ENCODE data around the gene PEAR1. TPM values are rescaled to one million over a fixed set of nuclear protein-coding genes. Genes with fewer than 3 reads are reported as not detected.

The PEAR1 gene
- total and polyA plus RNA-seq, 2 of the 8 experiments (the other 6 are each of a cell fraction or from before 2014, with no cell fraction given), result 0.63 to 0.71 TPM

GRCh38 chr1:156875341-156875615, 18.2 kb upstream of the PEAR1 start:
- H4K91ac ChIP-seq (replicated peaks; ENCODE audit: insufficient read length, low read length), result no peak overlapping the region
- H3K79me2 ChIP-seq (ENCODE audit: control insufficient read depth in 1 of 2, insufficient read depth in 2 of 2, low read length in 2 of 2), result no peaks in the 10 kb centered on the region
- TF ChIP-seq ATF2 (IDR thresholded peaks at IDR 0.05; ENCODE audit: low read length), result no peak
- TF ChIP-seq CBX8 (IDR thresholded peaks at IDR 0.05; ENCODE audit: borderline replicate concordance, low read depth, low read length), result no peak
- TF ChIP-seq TEAD4 (IDR thresholded peaks at IDR 0.05; ENCODE audit: low read depth, low read length), result no peak
- TF ChIP-seq NANOG (IDR thresholded peaks at IDR 0.05; ENCODE audit: insufficient read depth, low read depth, low read length, poor library complexity, severe bottlenecking), result no peak
- no peak for TF ChIP-seq SIN3A (conservative IDR thresholded peaks at IDR 0.05 in 1 of 2, IDR thresholded peaks at IDR 0.05 in 1 of 2; ENCODE audit: low read depth in 1 of 2, low read length in 2 of 2)
- ChIA-PET CTCF (ENCODE audit: partially characterized antibody) (interaction anchor here (0.7 to 31.4 kb wide), 11 partner anchors 14 to 185 kb away, joined by 3 to 719 read pairs (median 11); partner anchors contain the start of genes INSRR, NTRK1 and PEAR1), POLR2A (ENCODE audit: partially characterized antibody) (interaction anchor here (1.2 to 2.1 kb wide), 3 partner anchors 12 to 109 kb away, joined by 4 to 7 read pairs (median 5); partner anchors contain the start of genes NTRK1 and PRCC)
- H2BK12ac ChIP-seq (ENCODE audit: low read depth, low read length), result no peak overlapping the region
- no peak overlapping the region for H2AK5ac ChIP-seq (ENCODE audit: low read depth, low read length)
- H3K56ac ChIP-seq (replicated peaks; ENCODE audit: insufficient read length, low read depth, low read length), result no peak overlapping the region
- 0 out of 2 replicates have a peak overlapping the region, but pooled peaks have one; percentile 48 for H2BK20ac ChIP-seq (ENCODE audit: low read length)
- 89% methylated on average over 3 of the region's 5 CpGs; no CpG with 5 or more reads in 1 of the 2 experiments for whole genome bisulfite sequencing, 2 experiments (ENCODE audit: extremely low coverage in 1 of 2, insufficient coverage in 1 of 2, insufficient read length in 1 of 2, insufficient replicate concordance in 2 of 2, low coverage in 1 of 2, low lambda C conversion rate in 2 of 2, missing lambda C conversion rate in 1 of 2)
- no peak overlapping the region for H3K4ac ChIP-seq (replicated peaks; ENCODE audit: insufficient read length, low read depth, low read length)
- peaks cover 0 to 3% of the 10 kb centered on the region in 2 experiments for H4K20me1 ChIP-seq (replicated peaks in 1 of 2; ENCODE audit: control insufficient read depth in 1 of 2, insufficient read depth in 2 of 2, low read length in 2 of 2)
- no peaks in the 10 kb centered on the region for H3K36me3 ChIP-seq (ENCODE audit: control insufficient read depth in 2 of 4, insufficient read depth in 4 of 4, low read length in 3 of 4)
- H2AFZ ChIP-seq (ENCODE audit: low read length), result no peak overlapping the region
- H4K5ac ChIP-seq (ENCODE audit: insufficient read length, low read depth, low read length), result no peak overlapping the region
- peaks cover 0 to 41% (median 17%) of the 10 kb centered on the region in 4 experiments; a peak in 6 of 7 replicates for H3K27me3 ChIP-seq (replicated peaks in 1 of 4; ENCODE audit: control insufficient read depth in 3 of 4, extremely low read depth in 1 of 4, insufficient read depth in 3 of 4, low read length in 3 of 4)
- no peak overlapping the region for H2BK120ac ChIP-seq (replicated peaks; ENCODE audit: low read depth, low read length)
- no peak overlapping the region for H3K18ac ChIP-seq (ENCODE audit: extremely low read depth, low read length)
- DNase-seq (ENCODE audit: low read depth in 1 of 2, low spot score in 2 of 2), result no peak
- H3K9ac ChIP-seq (replicated peaks in 1 of 4; ENCODE audit: extremely low read depth in 1 of 4, low read depth in 3 of 4, low read length in 3 of 4), result no peak overlapping the region
- no peak overlapping the region for H2BK5ac ChIP-seq (ENCODE audit: low read depth, low read length)
- no peak overlapping the region for H2BK15ac ChIP-seq (ENCODE audit: low read length)
- no peak overlapping the region for H3K14ac ChIP-seq (ENCODE audit: insufficient read length)
- FAIRE-seq, result no peak
- no peak overlapping the region for H3K27ac ChIP-seq (ENCODE audit: low read depth, low read length)
- 0 out of 2 replicates have a peak overlapping the region, but pooled peaks have one; percentile 5 for H4K8ac ChIP-seq (ENCODE audit: extremely low read depth, insufficient read depth, low read length)
- no peaks in the 10 kb centered on the region for H3K79me1 ChIP-seq (ENCODE audit: low read depth, low read length)
- no peaks in the 10 kb centered on the region for H3K9me3 ChIP-seq (ENCODE audit: insufficient read depth in 2 of 2, low read depth in 1 of 2, low read length in 1 of 2)
- no peaks in the 10 kb centered on the region; the same call in 1 of the 2 replicates for H3K23me2 ChIP-seq (ENCODE audit: low read depth, low read length)
- H3K23ac ChIP-seq (ENCODE audit: insufficient read length), result no peak overlapping the region
- H3K4me3 ChIP-seq (ENCODE audit: extremely low read depth in 1 of 4, insufficient read depth in 2 of 4, low read depth in 3 of 4, low read length in 4 of 4), result no peak overlapping the region
- H3K4me1 ChIP-seq (replicated peaks in 1 of 4; ENCODE audit: control insufficient read depth in 3 of 4, insufficient read depth in 4 of 4, low read length in 3 of 4), result peaks cover 0 to 2% (median 1%) of the 10 kb centered on the region in 4 experiments; a peak in 4 of 7 replicates
- H3K4me2 ChIP-seq (ENCODE audit: insufficient read depth in 1 of 2, low read depth in 2 of 2, low read length in 2 of 2), result no peak overlapping the region
